ENCODE data around the gene KCND3. TPM values are rescaled to one million over a fixed set of nuclear protein-coding genes. Genes with fewer than 3 reads are reported as not detected.

The KCND3 gene
- total and polyA plus RNA-seq, 2 experiments from 2014 or later: 0.10 to 0.18 TPM

DNA sequence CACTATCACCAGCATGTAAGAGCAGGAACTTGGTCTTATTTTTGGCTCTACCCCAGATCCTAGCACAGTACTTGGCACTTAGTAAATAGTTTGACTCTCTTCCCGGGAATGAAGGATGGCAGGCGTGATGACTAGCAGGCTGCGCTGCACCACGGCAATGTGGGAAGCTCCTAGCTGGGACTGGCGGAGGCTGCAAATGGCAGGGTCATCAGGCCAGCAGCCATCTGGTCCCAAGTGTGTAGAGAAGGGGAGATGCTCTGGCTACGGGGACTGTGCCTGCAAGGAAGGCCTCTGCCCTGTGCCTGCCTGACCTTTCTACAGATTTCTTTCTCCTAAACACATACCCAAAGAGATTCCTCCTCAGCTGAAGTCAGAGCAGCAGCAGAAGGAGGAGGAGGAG lies 95.0 kb downstream of the KCND3 start:
- H2AFZ ChIP-seq: no peak overlapping the region
- TF ChIP-seq ZNF114 (CRISPR knock-in tag; IDR thresholded peaks at IDR 0.05) (no peak), JUNB (IDR thresholded peaks at IDR 0.05; ENCODE audit: unreplicated experiment) (no peak), POLR2AphosphoS5 (IDR thresholded peaks at IDR 0.05; ENCODE audit: low read depth) (no peak), STAT1 (IDR thresholded peaks at IDR 0.05; ENCODE audit: unreplicated experiment) (no peak), ZNF331 (CRISPR knock-in tag; IDR thresholded peaks at IDR 0.05; ENCODE audit: low read depth) (no peak), CREB1 (CRISPR knock-in tag; IDR thresholded peaks at IDR 0.05; ENCODE audit: low read depth) (no peak), NANOG (IDR thresholded peaks at IDR 0.05; ENCODE audit: borderline replicate concordance) (no peak), EZH2phosphoT487 (IDR thresholded peaks at IDR 0.05; ENCODE audit: unreplicated experiment) (no peak), EZH2 (IDR thresholded peaks at IDR 0.05; ENCODE audit: low read depth, unreplicated experiment) (no peak)
- TF ChIP-seq, protein P1, sequence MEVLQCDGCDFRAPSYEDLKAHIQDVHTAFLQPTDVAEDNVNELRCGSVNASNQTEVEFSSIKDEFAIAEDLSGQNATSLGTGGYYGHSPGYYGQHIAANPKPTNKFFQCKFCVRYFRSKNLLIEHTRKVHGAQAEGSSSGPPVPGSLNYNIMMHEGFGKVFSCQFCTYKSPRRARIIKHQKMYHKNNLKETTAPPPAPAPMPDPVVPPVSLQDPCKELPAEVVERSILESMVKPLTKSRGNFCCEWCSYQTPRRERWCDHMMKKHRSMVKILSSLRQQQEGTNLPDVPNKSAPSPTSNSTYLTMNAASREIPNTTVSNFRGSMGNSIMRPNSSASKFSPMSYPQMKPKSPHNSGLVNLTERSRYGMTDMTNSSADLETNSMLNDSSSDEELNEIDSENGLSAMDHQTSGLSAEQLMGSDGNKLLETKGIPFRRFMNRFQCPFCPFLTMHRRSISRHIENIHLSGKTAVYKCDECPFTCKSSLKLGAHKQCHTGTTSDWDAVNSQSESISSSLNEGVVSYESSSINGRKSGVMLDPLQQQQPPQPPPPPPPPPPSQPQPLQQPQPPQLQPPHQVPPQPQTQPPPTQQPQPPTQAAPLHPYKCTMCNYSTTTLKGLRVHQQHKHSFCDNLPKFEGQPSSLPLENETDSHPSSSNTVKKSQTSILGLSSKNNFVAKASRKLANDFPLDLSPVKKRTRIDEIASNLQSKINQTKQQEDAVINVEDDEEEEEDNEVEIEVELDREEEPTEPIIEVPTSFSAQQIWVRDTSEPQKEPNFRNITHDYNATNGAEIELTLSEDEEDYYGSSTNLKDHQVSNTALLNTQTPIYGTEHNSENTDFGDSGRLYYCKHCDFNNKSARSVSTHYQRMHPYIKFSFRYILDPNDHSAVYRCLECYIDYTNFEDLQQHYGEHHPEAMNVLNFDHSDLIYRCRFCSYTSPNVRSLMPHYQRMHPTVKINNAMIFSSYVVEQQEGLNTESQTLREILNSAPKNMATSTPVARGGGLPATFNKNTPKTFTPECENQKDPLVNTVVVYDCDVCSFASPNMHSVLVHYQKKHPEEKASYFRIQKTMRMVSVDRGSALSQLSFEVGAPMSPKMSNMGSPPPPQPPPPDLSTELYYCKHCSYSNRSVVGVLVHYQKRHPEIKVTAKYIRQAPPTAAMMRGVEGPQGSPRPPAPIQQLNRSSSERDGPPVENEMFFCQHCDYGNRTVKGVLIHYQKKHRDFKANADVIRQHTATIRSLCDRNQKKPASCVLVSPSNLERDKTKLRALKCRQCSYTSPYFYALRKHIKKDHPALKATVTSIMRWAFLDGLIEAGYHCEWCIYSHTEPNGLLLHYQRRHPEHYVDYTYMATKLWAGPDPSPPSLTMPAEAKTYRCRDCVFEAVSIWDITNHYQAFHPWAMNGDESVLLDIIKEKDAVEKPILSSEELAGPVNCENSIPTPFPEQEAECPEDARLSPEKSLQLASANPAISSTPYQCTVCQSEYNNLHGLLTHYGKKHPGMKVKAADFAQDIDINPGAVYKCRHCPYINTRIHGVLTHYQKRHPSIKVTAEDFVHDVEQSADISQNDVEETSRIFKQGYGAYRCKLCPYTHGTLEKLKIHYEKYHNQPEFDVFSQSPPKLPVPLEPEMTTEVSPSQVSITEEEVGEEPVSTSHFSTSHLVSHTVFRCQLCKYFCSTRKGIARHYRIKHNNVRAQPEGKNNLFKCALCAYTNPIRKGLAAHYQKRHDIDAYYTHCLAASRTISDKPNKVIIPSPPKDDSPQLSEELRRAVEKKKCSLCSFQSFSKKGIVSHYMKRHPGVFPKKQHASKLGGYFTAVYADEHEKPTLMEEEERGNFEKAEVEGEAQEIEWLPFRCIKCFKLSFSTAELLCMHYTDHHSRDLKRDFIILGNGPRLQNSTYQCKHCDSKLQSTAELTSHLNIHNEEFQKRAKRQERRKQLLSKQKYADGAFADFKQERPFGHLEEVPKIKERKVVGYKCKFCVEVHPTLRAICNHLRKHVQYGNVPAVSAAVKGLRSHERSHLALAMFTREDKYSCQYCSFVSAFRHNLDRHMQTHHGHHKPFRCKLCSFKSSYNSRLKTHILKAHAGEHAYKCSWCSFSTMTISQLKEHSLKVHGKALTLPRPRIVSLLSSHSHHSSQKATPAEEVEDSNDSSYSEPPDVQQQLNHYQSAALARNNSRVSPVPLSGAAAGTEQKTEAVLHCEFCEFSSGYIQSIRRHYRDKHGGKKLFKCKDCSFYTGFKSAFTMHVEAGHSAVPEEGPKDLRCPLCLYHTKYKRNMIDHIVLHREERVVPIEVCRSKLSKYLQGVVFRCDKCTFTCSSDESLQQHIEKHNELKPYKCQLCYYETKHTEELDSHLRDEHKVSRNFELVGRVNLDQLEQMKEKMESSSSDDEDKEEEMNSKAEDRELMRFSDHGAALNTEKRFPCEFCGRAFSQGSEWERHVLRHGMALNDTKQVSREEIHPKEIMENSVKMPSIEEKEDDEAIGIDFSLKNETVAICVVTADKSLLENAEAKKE (CRISPR knock-in tag; IDR thresholded peaks at IDR 0.05): no peak
- TF ChIP-seq, protein P2, sequence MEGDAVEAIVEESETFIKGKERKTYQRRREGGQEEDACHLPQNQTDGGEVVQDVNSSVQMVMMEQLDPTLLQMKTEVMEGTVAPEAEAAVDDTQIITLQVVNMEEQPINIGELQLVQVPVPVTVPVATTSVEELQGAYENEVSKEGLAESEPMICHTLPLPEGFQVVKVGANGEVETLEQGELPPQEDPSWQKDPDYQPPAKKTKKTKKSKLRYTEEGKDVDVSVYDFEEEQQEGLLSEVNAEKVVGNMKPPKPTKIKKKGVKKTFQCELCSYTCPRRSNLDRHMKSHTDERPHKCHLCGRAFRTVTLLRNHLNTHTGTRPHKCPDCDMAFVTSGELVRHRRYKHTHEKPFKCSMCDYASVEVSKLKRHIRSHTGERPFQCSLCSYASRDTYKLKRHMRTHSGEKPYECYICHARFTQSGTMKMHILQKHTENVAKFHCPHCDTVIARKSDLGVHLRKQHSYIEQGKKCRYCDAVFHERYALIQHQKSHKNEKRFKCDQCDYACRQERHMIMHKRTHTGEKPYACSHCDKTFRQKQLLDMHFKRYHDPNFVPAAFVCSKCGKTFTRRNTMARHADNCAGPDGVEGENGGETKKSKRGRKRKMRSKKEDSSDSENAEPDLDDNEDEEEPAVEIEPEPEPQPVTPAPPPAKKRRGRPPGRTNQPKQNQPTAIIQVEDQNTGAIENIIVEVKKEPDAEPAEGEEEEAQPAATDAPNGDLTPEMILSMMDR (conservative IDR thresholded peaks at IDR 0.05; ENCODE audit: low read depth in 2 of 2): no peak
- TF ChIP-seq, protein P3, sequence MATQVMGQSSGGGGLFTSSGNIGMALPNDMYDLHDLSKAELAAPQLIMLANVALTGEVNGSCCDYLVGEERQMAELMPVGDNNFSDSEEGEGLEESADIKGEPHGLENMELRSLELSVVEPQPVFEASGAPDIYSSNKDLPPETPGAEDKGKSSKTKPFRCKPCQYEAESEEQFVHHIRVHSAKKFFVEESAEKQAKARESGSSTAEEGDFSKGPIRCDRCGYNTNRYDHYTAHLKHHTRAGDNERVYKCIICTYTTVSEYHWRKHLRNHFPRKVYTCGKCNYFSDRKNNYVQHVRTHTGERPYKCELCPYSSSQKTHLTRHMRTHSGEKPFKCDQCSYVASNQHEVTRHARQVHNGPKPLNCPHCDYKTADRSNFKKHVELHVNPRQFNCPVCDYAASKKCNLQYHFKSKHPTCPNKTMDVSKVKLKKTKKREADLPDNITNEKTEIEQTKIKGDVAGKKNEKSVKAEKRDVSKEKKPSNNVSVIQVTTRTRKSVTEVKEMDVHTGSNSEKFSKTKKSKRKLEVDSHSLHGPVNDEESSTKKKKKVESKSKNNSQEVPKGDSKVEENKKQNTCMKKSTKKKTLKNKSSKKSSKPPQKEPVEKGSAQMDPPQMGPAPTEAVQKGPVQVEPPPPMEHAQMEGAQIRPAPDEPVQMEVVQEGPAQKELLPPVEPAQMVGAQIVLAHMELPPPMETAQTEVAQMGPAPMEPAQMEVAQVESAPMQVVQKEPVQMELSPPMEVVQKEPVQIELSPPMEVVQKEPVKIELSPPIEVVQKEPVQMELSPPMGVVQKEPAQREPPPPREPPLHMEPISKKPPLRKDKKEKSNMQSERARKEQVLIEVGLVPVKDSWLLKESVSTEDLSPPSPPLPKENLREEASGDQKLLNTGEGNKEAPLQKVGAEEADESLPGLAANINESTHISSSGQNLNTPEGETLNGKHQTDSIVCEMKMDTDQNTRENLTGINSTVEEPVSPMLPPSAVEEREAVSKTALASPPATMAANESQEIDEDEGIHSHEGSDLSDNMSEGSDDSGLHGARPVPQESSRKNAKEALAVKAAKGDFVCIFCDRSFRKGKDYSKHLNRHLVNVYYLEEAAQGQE (IDR thresholded peaks at IDR 0.05; ENCODE audit: unreplicated experiment): no peak
- TF ChIP-seq, protein P4, sequence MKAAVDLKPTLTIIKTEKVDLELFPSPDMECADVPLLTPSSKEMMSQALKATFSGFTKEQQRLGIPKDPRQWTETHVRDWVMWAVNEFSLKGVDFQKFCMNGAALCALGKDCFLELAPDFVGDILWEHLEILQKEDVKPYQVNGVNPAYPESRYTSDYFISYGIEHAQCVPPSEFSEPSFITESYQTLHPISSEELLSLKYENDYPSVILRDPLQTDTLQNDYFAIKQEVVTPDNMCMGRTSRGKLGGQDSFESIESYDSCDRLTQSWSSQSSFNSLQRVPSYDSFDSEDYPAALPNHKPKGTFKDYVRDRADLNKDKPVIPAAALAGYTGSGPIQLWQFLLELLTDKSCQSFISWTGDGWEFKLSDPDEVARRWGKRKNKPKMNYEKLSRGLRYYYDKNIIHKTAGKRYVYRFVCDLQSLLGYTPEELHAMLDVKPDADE (IDR thresholded peaks at IDR 0.05): no peak
- peaks cover 5% of the 10 kb centered on the region; the same call in 1 of the 2 replicates for H3K9me2 ChIP-seq (ENCODE audit: insufficient read depth)
- no peak overlapping the region for H3K4me3 ChIP-seq
- no peak overlapping the region for H3K27ac ChIP-seq (ENCODE audit: low read depth)
- no peaks in the 10 kb centered on the region for H3K4me1 ChIP-seq (ENCODE audit: insufficient read depth)
- no peak overlapping the region for H3K27ac Mint-ChIP-seq
- DNase-seq (ENCODE audit: low spot score) (no peak), ATAC-seq (no peak)
- no peaks in the 10 kb centered on the region for H3F3A ChIP-seq (replicated peaks; ENCODE audit: low read depth)
- no peaks in the 10 kb centered on the region for H3K27me3 ChIP-seq (ENCODE audit: insufficient read depth)
- H3K36me3 ChIP-seq (ENCODE audit: insufficient read depth): no peaks in the 10 kb centered on the region
- no peaks in the 10 kb centered on the region for H3K79me2 ChIP-seq (replicated peaks; ENCODE audit: insufficient read depth)
- no peaks in the 10 kb centered on the region for H3K36me3 Mint-ChIP-seq (ENCODE audit: low read depth)
- no peaks in the 10 kb centered on the region for H3K9me3 Mint-ChIP-seq
- peaks cover 3% of the 10 kb centered on the region for H3K27me3 Mint-ChIP-seq (ENCODE audit: insufficient read depth, low read depth, poor library complexity)
- no peak overlapping the region for H3K4me2 ChIP-seq
- peaks cover 4% of the 10 kb centered on the region; the same call in 2 of the 3 replicates for H3K4me1 Mint-ChIP-seq
- no peak overlapping the region for H3K4me3 Mint-ChIP-seq
- no peaks in the 10 kb centered on the region for H4K20me1 ChIP-seq (replicated peaks; ENCODE audit: insufficient read depth)
